Liver (tissue), 3 donors: Measurements from ENCODE around the gene RPL35.

Experiments
- JUND ChIP-seq, 2 donors: IDR thresholded peaks; 2 replicates each; pipeline ENCODE4 v1.6.1; 2016; ENCODE audit warnings: antibody characterized with exemption in 2 of 2
- SP1 ChIP-seq: IDR thresholded peaks from 2 replicates; pipeline ENCODE4 v1.6.1; 2018; ENCODE audit warnings: antibody characterized with exemption, mild to moderate bottlenecking
- TF ChIP-seq, protein P1 (sequence below): IDR thresholded peaks from 2 replicates; pipeline ENCODE4 v1.6.1; 2016; ENCODE audit warnings: antibody characterized with exemption
- TF ChIP-seq, protein P2 (sequence below): fragments of 150-350 bp; IDR thresholded peaks from 2 replicates; pipeline ENCODE4 v1.5.1; 2017; ENCODE audit warnings: improper control_type of control experiment, low read depth, low read length; ENCODE audit not compliant: missing input control
- TF ChIP-seq, protein P3 (sequence below): IDR thresholded peaks from 2 replicates; pipeline ENCODE4 v1.6.1; 2016; ENCODE audit warnings: antibody characterized with exemption, mild to moderate bottlenecking
- donor health status: healthy.
- donor health status: healthy.

DNA sequence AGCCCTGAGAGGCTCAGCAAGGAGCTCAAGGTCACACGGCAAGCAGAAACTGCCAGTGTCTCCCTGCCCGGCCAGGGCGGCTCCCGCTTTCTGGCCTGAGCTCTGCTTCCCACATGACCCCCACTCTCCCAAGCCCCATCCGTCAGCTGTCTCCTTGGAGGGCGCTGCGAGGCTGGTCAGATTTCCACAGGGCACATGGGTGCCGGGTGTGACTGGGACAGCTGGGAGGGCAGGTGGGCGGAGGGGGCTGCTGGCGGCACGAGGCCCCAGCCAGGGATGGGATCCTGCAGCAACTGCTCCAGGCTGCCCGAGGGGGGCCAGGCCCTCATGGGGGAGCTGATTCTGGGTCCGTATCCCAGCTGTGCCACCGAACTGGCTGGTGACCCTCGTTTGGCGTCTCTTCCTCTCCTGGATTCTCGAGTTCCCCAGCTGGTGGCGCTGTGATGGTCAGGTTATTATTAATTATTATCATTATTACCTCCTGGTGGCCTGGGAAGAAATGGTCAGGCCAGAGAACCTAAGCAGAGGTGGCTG is 21.4 kb downstream of the RPL35 start:
- TF ChIP-seq, protein P1, sequence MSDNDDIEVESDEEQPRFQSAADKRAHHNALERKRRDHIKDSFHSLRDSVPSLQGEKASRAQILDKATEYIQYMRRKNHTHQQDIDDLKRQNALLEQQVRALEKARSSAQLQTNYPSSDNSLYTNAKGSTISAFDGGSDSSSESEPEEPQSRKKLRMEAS: no peak
- TF ChIP-seq, protein P2, sequence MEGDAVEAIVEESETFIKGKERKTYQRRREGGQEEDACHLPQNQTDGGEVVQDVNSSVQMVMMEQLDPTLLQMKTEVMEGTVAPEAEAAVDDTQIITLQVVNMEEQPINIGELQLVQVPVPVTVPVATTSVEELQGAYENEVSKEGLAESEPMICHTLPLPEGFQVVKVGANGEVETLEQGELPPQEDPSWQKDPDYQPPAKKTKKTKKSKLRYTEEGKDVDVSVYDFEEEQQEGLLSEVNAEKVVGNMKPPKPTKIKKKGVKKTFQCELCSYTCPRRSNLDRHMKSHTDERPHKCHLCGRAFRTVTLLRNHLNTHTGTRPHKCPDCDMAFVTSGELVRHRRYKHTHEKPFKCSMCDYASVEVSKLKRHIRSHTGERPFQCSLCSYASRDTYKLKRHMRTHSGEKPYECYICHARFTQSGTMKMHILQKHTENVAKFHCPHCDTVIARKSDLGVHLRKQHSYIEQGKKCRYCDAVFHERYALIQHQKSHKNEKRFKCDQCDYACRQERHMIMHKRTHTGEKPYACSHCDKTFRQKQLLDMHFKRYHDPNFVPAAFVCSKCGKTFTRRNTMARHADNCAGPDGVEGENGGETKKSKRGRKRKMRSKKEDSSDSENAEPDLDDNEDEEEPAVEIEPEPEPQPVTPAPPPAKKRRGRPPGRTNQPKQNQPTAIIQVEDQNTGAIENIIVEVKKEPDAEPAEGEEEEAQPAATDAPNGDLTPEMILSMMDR: no peak
- TF ChIP-seq SP1: no peak
- TF ChIP-seq JUND (IDR thresholded peaks at IDR 0.05): no peak
- TF ChIP-seq, protein P3, sequence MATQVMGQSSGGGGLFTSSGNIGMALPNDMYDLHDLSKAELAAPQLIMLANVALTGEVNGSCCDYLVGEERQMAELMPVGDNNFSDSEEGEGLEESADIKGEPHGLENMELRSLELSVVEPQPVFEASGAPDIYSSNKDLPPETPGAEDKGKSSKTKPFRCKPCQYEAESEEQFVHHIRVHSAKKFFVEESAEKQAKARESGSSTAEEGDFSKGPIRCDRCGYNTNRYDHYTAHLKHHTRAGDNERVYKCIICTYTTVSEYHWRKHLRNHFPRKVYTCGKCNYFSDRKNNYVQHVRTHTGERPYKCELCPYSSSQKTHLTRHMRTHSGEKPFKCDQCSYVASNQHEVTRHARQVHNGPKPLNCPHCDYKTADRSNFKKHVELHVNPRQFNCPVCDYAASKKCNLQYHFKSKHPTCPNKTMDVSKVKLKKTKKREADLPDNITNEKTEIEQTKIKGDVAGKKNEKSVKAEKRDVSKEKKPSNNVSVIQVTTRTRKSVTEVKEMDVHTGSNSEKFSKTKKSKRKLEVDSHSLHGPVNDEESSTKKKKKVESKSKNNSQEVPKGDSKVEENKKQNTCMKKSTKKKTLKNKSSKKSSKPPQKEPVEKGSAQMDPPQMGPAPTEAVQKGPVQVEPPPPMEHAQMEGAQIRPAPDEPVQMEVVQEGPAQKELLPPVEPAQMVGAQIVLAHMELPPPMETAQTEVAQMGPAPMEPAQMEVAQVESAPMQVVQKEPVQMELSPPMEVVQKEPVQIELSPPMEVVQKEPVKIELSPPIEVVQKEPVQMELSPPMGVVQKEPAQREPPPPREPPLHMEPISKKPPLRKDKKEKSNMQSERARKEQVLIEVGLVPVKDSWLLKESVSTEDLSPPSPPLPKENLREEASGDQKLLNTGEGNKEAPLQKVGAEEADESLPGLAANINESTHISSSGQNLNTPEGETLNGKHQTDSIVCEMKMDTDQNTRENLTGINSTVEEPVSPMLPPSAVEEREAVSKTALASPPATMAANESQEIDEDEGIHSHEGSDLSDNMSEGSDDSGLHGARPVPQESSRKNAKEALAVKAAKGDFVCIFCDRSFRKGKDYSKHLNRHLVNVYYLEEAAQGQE: no peak
